ENCODE data around the gene ATF7. TPM values are rescaled to one million over a fixed set of nuclear protein-coding genes. Genes with fewer than 3 reads are reported as not detected.

ATF7 gene
- total and polyA plus RNA-seq, 9 of the 15 experiments (the other 6 are each of a cell fraction or from before 2014, with no cell fraction given), result 10.6 to 30.4 (median 20.7) TPM

DNA sequence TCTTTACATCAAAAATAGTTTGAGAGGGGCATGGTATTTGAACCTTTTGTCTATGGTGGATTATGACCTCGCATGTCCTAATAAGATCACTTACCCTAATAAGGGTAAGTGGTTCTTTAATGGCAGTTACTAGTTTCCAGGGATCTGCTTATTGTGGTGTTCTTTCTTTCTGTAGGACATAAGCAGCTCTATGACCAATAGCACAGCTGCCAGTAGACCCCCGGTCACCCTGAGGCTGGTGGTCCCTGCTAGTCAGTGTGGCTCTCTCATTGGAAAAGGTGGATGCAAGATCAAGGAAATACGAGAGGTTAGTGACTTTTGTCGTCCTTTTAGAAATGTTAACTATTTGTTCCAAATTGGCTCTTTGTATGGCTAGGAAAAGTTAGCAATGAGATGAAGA is 167.1 kb downstream of the ATF7 start (continued):
- no peak for TF ChIP-seq PRPF4 (IDR thresholded peaks at IDR 0.05; ENCODE audit: insufficient read depth, low read depth, low read length, poor library complexity, severe bottlenecking)
- TF ChIP-seq, protein P1, sequence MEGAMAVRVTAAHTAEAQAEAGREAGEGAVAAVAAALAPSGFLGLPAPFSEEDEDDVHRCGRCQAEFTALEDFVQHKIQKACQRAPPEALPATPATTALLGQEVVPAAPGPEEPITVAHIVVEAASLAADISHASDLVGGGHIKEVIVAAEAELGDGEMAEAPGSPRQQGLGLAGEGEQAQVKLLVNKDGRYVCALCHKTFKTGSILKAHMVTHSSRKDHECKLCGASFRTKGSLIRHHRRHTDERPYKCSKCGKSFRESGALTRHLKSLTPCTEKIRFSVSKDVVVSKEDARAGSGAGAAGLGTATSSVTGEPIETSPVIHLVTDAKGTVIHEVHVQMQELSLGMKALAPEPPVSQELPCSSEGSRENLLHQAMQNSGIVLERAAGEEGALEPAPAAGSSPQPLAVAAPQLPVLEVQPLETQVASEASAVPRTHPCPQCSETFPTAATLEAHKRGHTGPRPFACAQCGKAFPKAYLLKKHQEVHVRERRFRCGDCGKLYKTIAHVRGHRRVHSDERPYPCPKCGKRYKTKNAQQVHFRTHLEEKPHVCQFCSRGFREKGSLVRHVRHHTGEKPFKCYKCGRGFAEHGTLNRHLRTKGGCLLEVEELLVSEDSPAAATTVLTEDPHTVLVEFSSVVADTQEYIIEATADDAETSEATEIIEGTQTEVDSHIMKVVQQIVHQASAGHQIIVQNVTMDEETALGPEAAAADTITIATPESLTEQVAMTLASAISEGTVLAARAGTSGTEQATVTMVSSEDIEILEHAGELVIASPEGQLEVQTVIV (CRISPR knock-in tag; IDR thresholded peaks at IDR 0.05; ENCODE audit: borderline replicate concordance), result no peak
- no peak for TF ChIP-seq TBL1XR1 (IDR thresholded peaks at IDR 0.05; ENCODE audit: low read length in 2 of 2)
- TF ChIP-seq PCBP1 (IDR thresholded peaks at IDR 0.05; ENCODE audit: low read depth, low read length, poor library complexity, severe bottlenecking), result no peak
- no peak for TF ChIP-seq POLR2B (IDR thresholded peaks at IDR 0.05; ENCODE audit: low read depth, partially characterized antibody)
- TF ChIP-seq E2F3 (CRISPR knock-in tag; IDR thresholded peaks at IDR 0.05), result no peak
- TF ChIP-seq, protein P2, sequence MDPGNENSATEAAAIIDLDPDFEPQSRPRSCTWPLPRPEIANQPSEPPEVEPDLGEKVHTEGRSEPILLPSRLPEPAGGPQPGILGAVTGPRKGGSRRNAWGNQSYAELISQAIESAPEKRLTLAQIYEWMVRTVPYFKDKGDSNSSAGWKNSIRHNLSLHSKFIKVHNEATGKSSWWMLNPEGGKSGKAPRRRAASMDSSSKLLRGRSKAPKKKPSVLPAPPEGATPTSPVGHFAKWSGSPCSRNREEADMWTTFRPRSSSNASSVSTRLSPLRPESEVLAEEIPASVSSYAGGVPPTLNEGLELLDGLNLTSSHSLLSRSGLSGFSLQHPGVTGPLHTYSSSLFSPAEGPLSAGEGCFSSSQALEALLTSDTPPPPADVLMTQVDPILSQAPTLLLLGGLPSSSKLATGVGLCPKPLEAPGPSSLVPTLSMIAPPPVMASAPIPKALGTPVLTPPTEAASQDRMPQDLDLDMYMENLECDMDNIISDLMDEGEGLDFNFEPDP (CRISPR knock-in tag; IDR thresholded peaks at IDR 0.05), result no peak
- TF ChIP-seq, protein P3, sequence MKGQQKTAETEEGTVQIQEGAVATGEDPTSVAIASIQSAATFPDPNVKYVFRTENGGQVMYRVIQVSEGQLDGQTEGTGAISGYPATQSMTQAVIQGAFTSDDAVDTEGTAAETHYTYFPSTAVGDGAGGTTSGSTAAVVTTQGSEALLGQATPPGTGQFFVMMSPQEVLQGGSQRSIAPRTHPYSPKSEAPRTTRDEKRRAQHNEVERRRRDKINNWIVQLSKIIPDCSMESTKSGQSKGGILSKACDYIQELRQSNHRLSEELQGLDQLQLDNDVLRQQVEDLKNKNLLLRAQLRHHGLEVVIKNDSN (CRISPR knock-in tag; IDR thresholded peaks at IDR 0.05), result no peak
- TF ChIP-seq ZNF197 (CRISPR knock-in tag; IDR thresholded peaks at IDR 0.05; ENCODE audit: low read depth), result no peak
- TF ChIP-seq IRF2 (CRISPR knock-in tag; IDR thresholded peaks at IDR 0.05), result no peak
- no peak for TF ChIP-seq NELFE (IDR thresholded peaks at IDR 0.05; ENCODE audit: insufficient read depth, insufficient read length)

Small RNA genes within 50 kb of the gene (small RNA-seq; reads per million reads assigned to genes)
- not detected for gene AC023509.3

Other genes with a start within 250 kb of the ATF7 start
Only the 7 nearest of the 10 such genes appear.
- 130 and 137 TPM in 2 replicates for gene PCBP2, start 174.3 kb downstream of the ATF7 start, total RNA-seq (2014; rRNA removed)
- gene PCBP2, start 174.3 kb downstream of the ATF7 start, total RNA-seq (2014; rRNA removed; fragmentation: Illumina TruSeq; extraction: Trizol), result 190 and 191 TPM in 2 replicates
- gene PCBP2, start 174.3 kb downstream of the ATF7 start, total RNA-seq (2015; rRNA removed; fragmentation: Illumina TruSeq; extraction: Trizol), result 181 and 194 TPM in 2 replicates
- gene PCBP2, start 174.3 kb downstream of the ATF7 start, total RNA-seq (2021), result 748 and 810 TPM in 2 replicates
- gene PCBP2, start 174.3 kb downstream of the ATF7 start, polyA plus RNA-seq (2011; rRNA removed), result 340 and 350 TPM in 2 replicates
- 802 and 831 TPM in 2 replicates for gene PCBP2, start 174.3 kb downstream of the ATF7 start, polyA plus RNA-seq (2014; fragmentation: Illumina TruSeq; extraction: Trizol)
- gene PCBP2, start 174.3 kb downstream of the ATF7 start, polyA plus RNA-seq (2014; fragmentation: Nextera tagmentation; extraction: Ambion mirVana), result 100 to 1,000 TPM; 254 to 328 TPM
- 356 and 362 TPM in 2 replicates for gene PCBP2, start 174.3 kb downstream of the ATF7 start, polyA plus RNA-seq (2014; rRNA removed)
- 1.1 and 1.3 TPM in 2 replicates for gene MAP3K12, start 126.9 kb downstream of the ATF7 start, total RNA-seq (2014; rRNA removed)
- gene MAP3K12, start 126.9 kb downstream of the ATF7 start, total RNA-seq (2014; rRNA removed; fragmentation: Illumina TruSeq; extraction: Trizol), result 0.93 and 1.1 TPM in 2 replicates
- gene MAP3K12, start 126.9 kb downstream of the ATF7 start, total RNA-seq (2015; rRNA removed; fragmentation: Illumina TruSeq; extraction: Trizol), result 1.6 and 1.9 TPM in 2 replicates
- gene MAP3K12, start 126.9 kb downstream of the ATF7 start, total RNA-seq (2021), result 2.1 and 2.6 TPM in 2 replicates
- gene MAP3K12, start 126.9 kb downstream of the ATF7 start, polyA plus RNA-seq (2011; rRNA removed), result 1.7 and 2.2 TPM in 2 replicates
- 1.3 and 1.8 TPM in 2 replicates for gene MAP3K12, start 126.9 kb downstream of the ATF7 start, polyA plus RNA-seq (2014; fragmentation: Illumina TruSeq; extraction: Trizol)
- under 1 TPM; 0.10 to 0.46 TPM for gene MAP3K12, start 126.9 kb downstream of the ATF7 start, polyA plus RNA-seq (2014; fragmentation: Nextera tagmentation; extraction: Ambion mirVana)
- gene MAP3K12, start 126.9 kb downstream of the ATF7 start, polyA plus RNA-seq (2014; rRNA removed), result 1.1 and 2.4 TPM in 2 replicates
- gene TARBP2, start 125.1 kb downstream of the ATF7 start, total RNA-seq (2014; rRNA removed), result 63.1 and 75.7 TPM in 2 replicates
- gene TARBP2, start 125.1 kb downstream of the ATF7 start, total RNA-seq (2014; rRNA removed; fragmentation: Illumina TruSeq; extraction: Trizol), result 21.0 and 25.2 TPM in 2 replicates
- gene TARBP2, start 125.1 kb downstream of the ATF7 start, total RNA-seq (2015; rRNA removed; fragmentation: Illumina TruSeq; extraction: Trizol), result 54.6 and 56.5 TPM in 2 replicates
- gene TARBP2, start 125.1 kb downstream of the ATF7 start, total RNA-seq (2021), result 55.4 and 59.2 TPM in 2 replicates
- gene TARBP2, start 125.1 kb downstream of the ATF7 start, polyA plus RNA-seq (2011; rRNA removed), result 40.4 and 55.0 TPM in 2 replicates
- 44.6 and 51.6 TPM in 2 replicates for gene TARBP2, start 125.1 kb downstream of the ATF7 start, polyA plus RNA-seq (2014; fragmentation: Illumina TruSeq; extraction: Trizol)
- 10 to 100 TPM in 1 of 2 experiments, 1 to 10 TPM in 1; 5.6 to 16.6 TPM for gene TARBP2, start 125.1 kb downstream of the ATF7 start, polyA plus RNA-seq (2014; fragmentation: Nextera tagmentation; extraction: Ambion mirVana)
- 68.7 and 69.0 TPM in 2 replicates for gene TARBP2, start 125.1 kb downstream of the ATF7 start, polyA plus RNA-seq (2014; rRNA removed)
- not detected in 2 replicates for gene NPFF, start 118.9 kb downstream of the ATF7 start, total RNA-seq (2014; rRNA removed)
- gene NPFF, start 118.9 kb downstream of the ATF7 start, total RNA-seq (2014; rRNA removed; fragmentation: Illumina TruSeq; extraction: Trizol), result not detected in 2 replicates
- not detected in 2 replicates for gene NPFF, start 118.9 kb downstream of the ATF7 start, total RNA-seq (2015; rRNA removed; fragmentation: Illumina TruSeq; extraction: Trizol)
- not detected in 2 replicates for gene NPFF, start 118.9 kb downstream of the ATF7 start, total RNA-seq (2021)
- not detected in 2 replicates for gene NPFF, start 118.9 kb downstream of the ATF7 start, polyA plus RNA-seq (2011; rRNA removed)
- 0.55 TPM in 1 of 2 replicates, not detected in the other for gene NPFF, start 118.9 kb downstream of the ATF7 start, polyA plus RNA-seq (2014; fragmentation: Illumina TruSeq; extraction: Trizol)
- under 1 TPM in 1 of 2 experiments, not detected in 1; 0.15 TPM for gene NPFF, start 118.9 kb downstream of the ATF7 start, polyA plus RNA-seq (2014; fragmentation: Nextera tagmentation; extraction: Ambion mirVana)
- gene NPFF, start 118.9 kb downstream of the ATF7 start, polyA plus RNA-seq (2014; rRNA removed), result 1.2 TPM in 1 of 2 replicates, not detected in the other
- 314 and 449 TPM in 2 replicates for gene ATP5MC2, start 49.7 kb upstream of the ATF7 start, total RNA-seq (2014; rRNA removed)
- 338 and 468 TPM in 2 replicates for gene ATP5MC2, start 49.7 kb upstream of the ATF7 start, total RNA-seq (2014; rRNA removed; fragmentation: Illumina TruSeq; extraction: Trizol)
- 543 and 551 TPM in 2 replicates for gene ATP5MC2, start 49.7 kb upstream of the ATF7 start, total RNA-seq (2015; rRNA removed; fragmentation: Illumina TruSeq; extraction: Trizol)
- 458 and 490 TPM in 2 replicates for gene ATP5MC2, start 49.7 kb upstream of the ATF7 start, total RNA-seq (2021)
- 372 and 445 TPM in 2 replicates for gene ATP5MC2, start 49.7 kb upstream of the ATF7 start, polyA plus RNA-seq (2011; rRNA removed)
- gene ATP5MC2, start 49.7 kb upstream of the ATF7 start, polyA plus RNA-seq (2014; fragmentation: Illumina TruSeq; extraction: Trizol), result 845 and 851 TPM in 2 replicates
- 1,000 to 10,000 TPM; 1,200 to 1,208 TPM for gene ATP5MC2, start 49.7 kb upstream of the ATF7 start, polyA plus RNA-seq (2014; fragmentation: Nextera tagmentation; extraction: Ambion mirVana)
- 377 and 575 TPM in 2 replicates for gene ATP5MC2, start 49.7 kb upstream of the ATF7 start, polyA plus RNA-seq (2014; rRNA removed)
- 7.2 and 10.2 TPM in 2 replicates for gene CALCOCO1, start 101.1 kb upstream of the ATF7 start, total RNA-seq (2014; rRNA removed)
- gene CALCOCO1, start 101.1 kb upstream of the ATF7 start, total RNA-seq (2014; rRNA removed; fragmentation: Illumina TruSeq; extraction: Trizol), result 11.0 and 12.0 TPM in 2 replicates
- 5.5 and 6.2 TPM in 2 replicates for gene CALCOCO1, start 101.1 kb upstream of the ATF7 start, total RNA-seq (2015; rRNA removed; fragmentation: Illumina TruSeq; extraction: Trizol)
- 11.3 and 16.3 TPM in 2 replicates for gene CALCOCO1, start 101.1 kb upstream of the ATF7 start, total RNA-seq (2021)
- 31.8 and 37.5 TPM in 2 replicates for gene CALCOCO1, start 101.1 kb upstream of the ATF7 start, polyA plus RNA-seq (2011; rRNA removed)
- gene CALCOCO1, start 101.1 kb upstream of the ATF7 start, polyA plus RNA-seq (2014; fragmentation: Illumina TruSeq; extraction: Trizol), result 17.4 and 21.0 TPM in 2 replicates
- gene CALCOCO1, start 101.1 kb upstream of the ATF7 start, polyA plus RNA-seq (2014; fragmentation: Nextera tagmentation; extraction: Ambion mirVana), result 1 to 10 TPM; 1.9 to 3.4 TPM
- 13.2 and 13.7 TPM in 2 replicates for gene CALCOCO1, start 101.1 kb upstream of the ATF7 start, polyA plus RNA-seq (2014; rRNA removed)
- not detected in 2 replicates for gene CISTR, start 125.6 kb upstream of the ATF7 start, total RNA-seq (2014; rRNA removed)
- not detected in 2 replicates for gene CISTR, start 125.6 kb upstream of the ATF7 start, total RNA-seq (2014; rRNA removed; fragmentation: Illumina TruSeq; extraction: Trizol)
- gene CISTR, start 125.6 kb upstream of the ATF7 start, total RNA-seq (2015; rRNA removed; fragmentation: Illumina TruSeq; extraction: Trizol), result not detected in 2 replicates
- not detected in 2 replicates for gene CISTR, start 125.6 kb upstream of the ATF7 start, total RNA-seq (2021)
- not detected in 2 replicates for gene CISTR, start 125.6 kb upstream of the ATF7 start, polyA plus RNA-seq (2011; rRNA removed)
- gene CISTR, start 125.6 kb upstream of the ATF7 start, polyA plus RNA-seq (2014; fragmentation: Illumina TruSeq; extraction: Trizol), result not detected in 2 replicates
- gene CISTR, start 125.6 kb upstream of the ATF7 start, polyA plus RNA-seq (2014; fragmentation: Nextera tagmentation; extraction: Ambion mirVana), result not detected
- not detected in 2 replicates for gene CISTR, start 125.6 kb upstream of the ATF7 start, polyA plus RNA-seq (2014; rRNA removed)

Measured in K562 (cell line).